NCI-H748 (cell line): ENCODE results near the gene APOC4.
"Not testable (repeated sequence)": the region's sequence is repeated elsewhere in the genome, so short reads cannot be mapped to it uniquely, and the experiment has no call there.

Experiments
- DNase-seq: peaks from one replicate; lab custom pipeline; 2025; ENCODE audit not compliant: unreplicated experiment; lab: John Stamatoyannopoulos, UW

APOC4 gene

GRCh38 chr19:44957526-44957925 is 15.5 kb downstream of the APOC4 start:
- DNase-seq, result no peak

- DNase-seq, result no peak
These were observed 16.1 kb downstream of the APOC4 start for GRCh38 chr19:44958090-44958489.

GRCh38 chr19:44959691-44960090 is 17.7 kb downstream of the APOC4 start:
- no peak for DNase-seq

GRCh38 chr19:44960906-44961728 is 19.1 kb downstream of the APOC4 start:
- no peak for DNase-seq

GRCh38 chr19:44961821-44962220 is 19.8 kb downstream of the APOC4 start:
- no peak for DNase-seq

- no peak for DNase-seq
These were observed 26.1 kb downstream of the APOC4 start for GRCh38 chr19:44968118-44968517.

GRCh38 chr19:44968670-44969069 is 26.6 kb downstream of the APOC4 start:
- no peak for DNase-seq

GRCh38 chr19:44969437-44969836 is 27.4 kb downstream of the APOC4 start:
- no peak for DNase-seq

- DNase-seq, result not testable (repeated sequence)
These were observed 29.4 kb downstream of the APOC4 start for GRCh38 chr19:44971451-44971850.

DNA sequence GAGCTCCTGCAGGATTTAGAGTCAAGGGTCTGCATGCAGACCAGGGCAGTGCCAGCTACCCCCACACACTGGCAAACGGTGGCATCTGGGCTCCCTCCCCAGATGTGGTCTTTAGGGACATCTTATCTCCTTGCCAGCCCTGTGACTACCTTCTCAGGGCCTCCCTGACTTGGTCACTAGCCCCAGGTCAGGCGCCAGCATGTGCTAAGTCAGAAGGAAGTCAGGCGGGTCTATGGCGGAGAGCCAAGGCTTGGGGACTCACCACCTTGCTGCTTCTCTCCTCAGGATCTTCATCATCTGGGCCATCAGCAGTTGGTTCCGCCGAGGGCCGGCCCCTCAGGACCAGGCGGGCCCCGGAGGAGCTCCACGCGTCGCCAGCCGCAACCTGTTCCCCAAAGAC is 30.8 kb downstream of the APOC4 start:
- DNase-seq, result no peak

- DNase-seq, result no peak
These were observed 32.1 kb downstream of the APOC4 start for GRCh38 chr19:44973982-44974735.

DNA sequence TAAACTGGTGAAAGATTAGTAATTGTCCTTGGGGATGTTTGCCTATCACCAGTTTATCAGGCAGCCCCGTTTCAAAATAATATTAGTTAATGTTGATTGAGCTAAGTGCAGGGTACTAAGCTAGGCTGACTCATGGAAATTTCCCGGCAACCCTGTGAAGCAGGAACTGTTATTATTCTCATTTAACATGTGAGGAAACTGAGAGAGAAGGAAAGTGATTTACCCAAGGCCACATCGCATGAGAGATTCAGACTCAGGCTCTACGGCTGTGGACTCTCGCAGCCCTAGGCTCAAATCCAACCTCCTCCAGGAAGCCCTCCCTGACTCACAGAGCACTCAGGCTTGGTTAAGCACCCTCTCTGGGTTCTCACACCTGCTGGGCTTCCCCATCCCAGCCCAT is 32.8 kb downstream of the APOC4 start:
- no peak for DNase-seq

- no peak for DNase-seq
These were observed 33.4 kb downstream of the APOC4 start for GRCh38 chr19:44975444-44975843.

DNA sequence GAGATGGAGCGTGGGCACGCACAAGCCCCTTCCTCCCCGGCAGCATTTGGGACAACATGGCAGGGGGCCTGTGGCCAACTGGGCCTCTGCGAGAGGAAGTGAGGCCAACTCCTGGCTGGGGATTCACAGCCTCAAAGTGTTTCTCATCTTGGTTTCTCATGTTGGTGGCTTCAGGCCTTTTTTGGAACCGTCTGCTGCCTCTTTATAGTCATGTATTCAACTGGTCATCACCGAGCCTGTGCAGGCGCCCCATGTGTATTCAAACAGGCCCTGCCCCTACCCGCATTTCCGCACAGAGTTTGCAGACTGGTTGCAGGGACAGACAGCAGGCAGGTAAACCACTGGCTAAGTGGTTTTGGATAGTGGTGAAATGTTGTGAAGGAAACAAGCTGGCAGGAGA is 42.0 kb downstream of the APOC4 start:
- DNase-seq, result no peak

DNA sequence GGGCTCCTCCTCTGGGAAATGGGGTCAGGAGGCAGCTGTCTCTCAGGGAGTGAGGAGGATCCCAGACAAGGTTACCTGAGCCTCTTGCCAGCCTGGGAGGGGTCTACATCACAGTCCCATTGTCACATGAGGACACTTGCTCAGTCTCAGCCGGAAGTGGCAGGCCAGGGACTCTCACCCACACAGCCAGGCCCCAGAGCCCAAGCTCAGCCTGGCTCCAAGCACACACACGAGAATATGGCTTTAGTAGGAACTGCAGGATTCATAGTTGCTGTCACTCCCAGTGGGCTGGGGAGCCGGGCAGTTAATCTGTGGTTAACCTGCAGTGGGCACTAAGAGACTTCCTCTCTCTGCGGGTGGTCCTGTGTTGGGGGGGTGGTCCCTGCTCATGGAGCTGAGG is 43.4 kb downstream of the APOC4 start:
- no peak for DNase-seq

DNA sequence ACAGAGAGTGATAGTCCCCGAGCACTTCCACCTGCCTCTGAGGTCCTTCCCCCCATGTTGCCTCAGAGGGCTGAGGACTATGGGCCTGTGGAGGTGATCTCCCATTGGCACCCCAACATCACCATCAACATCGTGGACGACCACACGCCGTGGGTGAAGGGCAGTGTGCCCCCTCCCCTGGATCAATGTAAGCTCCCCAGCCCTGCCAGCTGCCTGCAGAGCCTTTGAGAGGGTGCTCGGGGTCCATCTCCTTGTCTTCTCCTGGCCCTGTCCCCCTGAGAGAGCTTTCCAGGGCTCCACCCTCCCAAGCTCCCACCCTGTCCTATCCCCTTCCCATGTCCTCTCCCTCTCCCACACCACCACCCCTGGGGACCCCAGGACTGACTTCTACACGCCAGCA is 44.4 kb downstream of the APOC4 start:
- no peak for DNase-seq

GRCh38 chr19:44987148-44987675 is 45.2 kb downstream of the APOC4 start:
- no peak for DNase-seq

- DNase-seq, result no peak
These were observed 46.2 kb downstream of the APOC4 start for GRCh38 chr19:44988273-44988672.

GRCh38 chr19:44988896-44989556 is 47.0 kb downstream of the APOC4 start:
- peak; percentile 40 for DNase-seq

GRCh38 chr19:44990459-44990858 is 48.4 kb downstream of the APOC4 start:
- no peak for DNase-seq

DNA sequence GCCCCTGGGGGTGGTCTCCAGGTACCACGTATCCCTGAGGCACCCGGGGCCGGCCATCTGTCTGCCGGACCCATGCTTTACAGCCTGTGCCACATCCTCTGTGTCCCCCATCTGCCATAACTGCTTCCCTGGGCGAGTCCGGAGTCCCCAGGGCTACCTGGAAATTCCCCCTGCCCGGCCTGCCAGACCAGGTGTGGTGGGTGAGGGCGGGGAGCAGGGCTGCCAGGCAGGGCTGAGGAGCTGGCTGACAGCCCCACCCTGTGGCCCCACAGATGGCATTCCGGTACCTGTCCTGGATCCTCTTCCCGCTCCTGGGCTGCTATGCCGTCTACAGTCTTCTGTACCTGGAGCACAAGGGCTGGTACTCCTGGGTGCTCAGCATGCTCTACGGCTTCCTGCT is 48.9 kb downstream of the APOC4 start:
- DNase-seq, result no peak
